Measurements from ENCODE around the gene RBM47. TPM values are rescaled to one million over a fixed set of nuclear protein-coding genes. Genes with fewer than 3 reads are reported as not detected.

Gene RBM47
- total and polyA plus RNA-seq, 9 of the 15 experiments (the other 6 are each of a cell fraction or from before 2014, with no cell fraction given): 1.4 to 6.4 (median 3.3) TPM

- TF ChIP-seq TEAD4 (IDR thresholded peaks at IDR 0.05; ENCODE audit: low read length): no peak
- no peak for TF ChIP-seq TEAD4 (CRISPR knock-in tag; IDR thresholded peaks at IDR 0.05; ENCODE audit: borderline replicate concordance)
- no peak for TF ChIP-seq MCM2 (IDR thresholded peaks at IDR 0.05; ENCODE audit: low read depth)
- TF ChIP-seq CREB1 (IDR thresholded peaks at IDR 0.05): no peak
- TF ChIP-seq CREB1 (CRISPR knock-in tag; IDR thresholded peaks at IDR 0.05): no peak
- no peak for TF ChIP-seq NELFE (IDR thresholded peaks at IDR 0.05; ENCODE audit: insufficient read depth, insufficient read length)
- TF ChIP-seq LARP7 (IDR thresholded peaks at IDR 0.05): no peak
- TF ChIP-seq, protein P1, sequence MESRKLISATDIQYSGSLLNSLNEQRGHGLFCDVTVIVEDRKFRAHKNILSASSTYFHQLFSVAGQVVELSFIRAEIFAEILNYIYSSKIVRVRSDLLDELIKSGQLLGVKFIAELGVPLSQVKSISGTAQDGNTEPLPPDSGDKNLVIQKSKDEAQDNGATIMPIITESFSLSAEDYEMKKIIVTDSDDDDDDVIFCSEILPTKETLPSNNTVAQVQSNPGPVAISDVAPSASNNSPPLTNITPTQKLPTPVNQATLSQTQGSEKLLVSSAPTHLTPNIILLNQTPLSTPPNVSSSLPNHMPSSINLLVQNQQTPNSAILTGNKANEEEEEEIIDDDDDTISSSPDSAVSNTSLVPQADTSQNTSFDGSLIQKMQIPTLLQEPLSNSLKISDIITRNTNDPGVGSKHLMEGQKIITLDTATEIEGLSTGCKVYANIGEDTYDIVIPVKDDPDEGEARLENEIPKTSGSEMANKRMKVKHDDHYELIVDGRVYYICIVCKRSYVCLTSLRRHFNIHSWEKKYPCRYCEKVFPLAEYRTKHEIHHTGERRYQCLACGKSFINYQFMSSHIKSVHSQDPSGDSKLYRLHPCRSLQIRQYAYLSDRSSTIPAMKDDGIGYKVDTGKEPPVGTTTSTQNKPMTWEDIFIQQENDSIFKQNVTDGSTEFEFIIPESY (CRISPR knock-in tag; IDR thresholded peaks at IDR 0.05): no peak
- TF ChIP-seq, protein P2, sequence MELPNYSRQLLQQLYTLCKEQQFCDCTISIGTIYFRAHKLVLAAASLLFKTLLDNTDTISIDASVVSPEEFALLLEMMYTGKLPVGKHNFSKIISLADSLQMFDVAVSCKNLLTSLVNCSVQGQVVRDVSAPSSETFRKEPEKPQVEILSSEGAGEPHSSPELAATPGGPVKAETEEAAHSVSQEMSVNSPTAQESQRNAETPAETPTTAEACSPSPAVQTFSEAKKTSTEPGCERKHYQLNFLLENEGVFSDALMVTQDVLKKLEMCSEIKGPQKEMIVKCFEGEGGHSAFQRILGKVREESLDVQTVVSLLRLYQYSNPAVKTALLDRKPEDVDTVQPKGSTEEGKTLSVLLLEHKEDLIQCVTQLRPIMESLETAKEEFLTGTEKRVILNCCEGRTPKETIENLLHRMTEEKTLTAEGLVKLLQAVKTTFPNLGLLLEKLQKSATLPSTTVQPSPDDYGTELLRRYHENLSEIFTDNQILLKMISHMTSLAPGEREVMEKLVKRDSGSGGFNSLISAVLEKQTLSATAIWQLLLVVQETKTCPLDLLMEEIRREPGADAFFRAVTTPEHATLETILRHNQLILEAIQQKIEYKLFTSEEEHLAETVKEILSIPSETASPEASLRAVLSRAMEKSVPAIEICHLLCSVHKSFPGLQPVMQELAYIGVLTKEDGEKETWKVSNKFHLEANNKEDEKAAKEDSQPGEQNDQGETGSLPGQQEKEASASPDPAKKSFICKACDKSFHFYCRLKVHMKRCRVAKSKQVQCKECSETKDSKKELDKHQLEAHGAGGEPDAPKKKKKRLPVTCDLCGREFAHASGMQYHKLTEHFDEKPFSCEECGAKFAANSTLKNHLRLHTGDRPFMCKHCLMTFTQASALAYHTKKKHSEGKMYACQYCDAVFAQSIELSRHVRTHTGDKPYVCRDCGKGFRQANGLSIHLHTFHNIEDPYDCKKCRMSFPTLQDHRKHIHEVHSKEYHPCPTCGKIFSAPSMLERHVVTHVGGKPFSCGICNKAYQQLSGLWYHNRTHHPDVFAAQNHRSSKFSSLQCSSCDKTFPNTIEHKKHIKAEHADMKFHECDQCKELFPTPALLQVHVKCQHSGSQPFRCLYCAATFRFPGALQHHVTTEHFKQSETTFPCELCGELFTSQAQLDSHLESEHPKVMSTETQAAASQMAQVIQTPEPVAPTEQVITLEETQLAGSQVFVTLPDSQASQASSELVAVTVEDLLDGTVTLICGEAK (IDR thresholded peaks at IDR 0.05): no peak
- TF ChIP-seq, protein P2 (CRISPR knock-in tag; IDR thresholded peaks at IDR 0.05): no peak
- TF ChIP-seq ZEB2 (IDR thresholded peaks at IDR 0.05): 0 out of 2 replicates have a peak, but pooled peaks have one; percentile 8
- no peak for TF ChIP-seq RB1 (IDR thresholded peaks at IDR 0.05; ENCODE audit: low read depth)
- no peak for TF ChIP-seq ESRRB (CRISPR knock-in tag; IDR thresholded peaks at IDR 0.05; ENCODE audit: borderline replicate concordance)
- peak; percentile 44; the same call in 1 of the 2 replicates for TF ChIP-seq SOX6 (IDR thresholded peaks at IDR 0.05)
- TF ChIP-seq NR2C1 (IDR thresholded peaks at IDR 0.05): no peak
- TF ChIP-seq NR2C1 (tag; IDR thresholded peaks at IDR 0.05): no peak
- TF ChIP-seq PHF21A (IDR thresholded peaks at IDR 0.05; ENCODE audit: borderline replicate concordance, low read depth): no peak
- no peak for TF ChIP-seq PML (IDR thresholded peaks at IDR 0.05; ENCODE audit: low read length)
- no peak for TF ChIP-seq TAF1 (IDR thresholded peaks at IDR 0.05; ENCODE audit: control insufficient read depth, extremely low read depth, insufficient read depth, low read length, severe bottlenecking)
- no peak for TF ChIP-seq MCM7 (IDR thresholded peaks at IDR 0.05)
- no peak for TF ChIP-seq ZKSCAN3 (CRISPR knock-in tag; IDR thresholded peaks at IDR 0.05)
Measured at GRCh38 chr4:40525752-40526598, 103.7 kb downstream of the RBM47 start (continued).
